ENCODE measurements around the gene TLL2.

GRCh38 chr10:96378741-96379140, 135.0 kb downstream of the TLL2 start:
- TF ChIP-seq TBP (optimal IDR thresholded peaks at IDR 0.05; ENCODE audit: low read depth, low read length) = no peak
- TF ChIP-seq, protein P1, sequence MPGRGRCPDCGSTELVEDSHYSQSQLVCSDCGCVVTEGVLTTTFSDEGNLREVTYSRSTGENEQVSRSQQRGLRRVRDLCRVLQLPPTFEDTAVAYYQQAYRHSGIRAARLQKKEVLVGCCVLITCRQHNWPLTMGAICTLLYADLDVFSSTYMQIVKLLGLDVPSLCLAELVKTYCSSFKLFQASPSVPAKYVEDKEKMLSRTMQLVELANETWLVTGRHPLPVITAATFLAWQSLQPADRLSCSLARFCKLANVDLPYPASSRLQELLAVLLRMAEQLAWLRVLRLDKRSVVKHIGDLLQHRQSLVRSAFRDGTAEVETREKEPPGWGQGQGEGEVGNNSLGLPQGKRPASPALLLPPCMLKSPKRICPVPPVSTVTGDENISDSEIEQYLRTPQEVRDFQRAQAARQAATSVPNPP (IDR thresholded peaks at IDR 0.05; ENCODE audit: borderline replicate concordance, insufficient read depth, insufficient read length) = no peak
- TF ChIP-seq SREBF2 (CRISPR knock-in tag; IDR thresholded peaks at IDR 0.05) = no peak
- no peak for TF ChIP-seq HDAC2 (IDR thresholded peaks at IDR 0.05)
- no peak for TF ChIP-seq ZNF3 (CRISPR knock-in tag; IDR thresholded peaks at IDR 0.05)
- no peak for TF ChIP-seq KDM5B (IDR thresholded peaks at IDR 0.05; ENCODE audit: insufficient replicate concordance, low read depth, low read length)
- no peak for TF ChIP-seq YBX1 (IDR thresholded peaks at IDR 0.05)
- no peak for TF ChIP-seq KLF1 (tag; IDR thresholded peaks at IDR 0.05)
- TF ChIP-seq POLR2AphosphoS5 (IDR thresholded peaks at IDR 0.05; ENCODE audit: control insufficient read depth, insufficient read depth, low read depth, low read length) = no peak
- no peak for TF ChIP-seq ZNF354B (CRISPR knock-in tag; IDR thresholded peaks at IDR 0.05)
- no peak for TF ChIP-seq RBM25 (IDR thresholded peaks at IDR 0.05; ENCODE audit: low read depth, low read length, severe bottlenecking)

Measured in K562 (cell line).